Caco-2 (cell line): ENCODE measurements around the gene ZNF440. TPM values are rescaled to one million over a fixed set of nuclear protein-coding genes. Genes with fewer than 3 reads are reported as not detected.
A peak's percentile ranks its signal among the peaks of the same experiment; 100 is the strongest.
"Not testable (repeated sequence)": the region's sequence is repeated elsewhere in the genome, so short reads cannot be mapped to it uniquely, and the experiment has no call there.

ENCODE experiments used
- BruUV-seq: library from RNA; stranded (reverse); fragments of 400-500 nt; replicated peaks from 2 replicates; lab custom pipeline; 2021; lab: Mats Ljungman, UMichigan
- CTCF ChIA-PET: fragments of 300-600 bp; sonication (Branson Sonifier 250); formaldehyde crosslinking; loops from one replicate; lab custom pipeline; 2022; ENCODE audit warnings: antibody characterized with exemption; lab: Charles Lee
- POLR2A ChIA-PET: fragments of 300-600 bp; sonication (Branson Sonifier 250); formaldehyde crosslinking; loops from one replicate; lab custom pipeline; 2022; ENCODE audit warnings: antibody characterized with exemption; lab: Charles Lee
- DNase-seq, 2 experiments: peaks; one replicate each; pipeline versions ENCODE4 v3.0.0 to v3.0.0-alpha.2; 2020 to 2022
- H3K27me3 ChIP-seq: replicated peaks from 2 replicates; pipeline ENCODE4 v1.6.0; 2011; ENCODE audit warnings: low read length; ENCODE audit not compliant: control insufficient read depth, insufficient read depth
- H3K36me3 ChIP-seq: 2 replicates; pipeline ENCODE4 v1.5.1; 2011; ENCODE audit warnings: low read length; ENCODE audit not compliant: control insufficient read depth, insufficient read depth
- H3K4me1 ChIP-seq: fragments of 250-450 bp; sonication (Bioruptor Pico); 2 replicates; pipeline ENCODE4 v1.5.1; 2020; ENCODE audit warnings: mild to moderate bottlenecking
- H3K4me3 ChIP-seq: 2 replicates; pipeline ENCODE4 v1.5.1; 2011; ENCODE audit warnings: low read depth, mild to moderate bottlenecking, control low read depth, low read length
- H3K9me3 ChIP-seq: fragments of 250-450 bp; sonication (Bioruptor Pico); 2 replicates; pipeline ENCODE4 v1.5.1; 2020; ENCODE audit warnings: mild to moderate bottlenecking, moderate library complexity
- H3K27ac Mint-ChIP-seq: one replicate; pipeline ENCODE4 v1.8.0; 2022; ENCODE audit warnings: mixed read lengths; ENCODE audit not compliant: unreplicated experiment
- H3K27me3 Mint-ChIP-seq: one replicate; pipeline ENCODE4 v1.8.0; 2022; ENCODE audit warnings: mixed read lengths; ENCODE audit not compliant: insufficient read depth, unreplicated experiment
- H3K36me3 Mint-ChIP-seq: one replicate; pipeline ENCODE4 v1.8.0; 2022; ENCODE audit warnings: mild to moderate bottlenecking, mixed read lengths; ENCODE audit not compliant: insufficient read depth, unreplicated experiment
- H3K4me1 Mint-ChIP-seq: one replicate; pipeline ENCODE4 v1.8.0; 2022; ENCODE audit warnings: low read depth, mixed read lengths; ENCODE audit not compliant: unreplicated experiment
- H3K4me3 Mint-ChIP-seq: one replicate; pipeline ENCODE4 v1.8.0; 2022; ENCODE audit warnings: mild to moderate bottlenecking, moderate library complexity, mixed read lengths; ENCODE audit not compliant: unreplicated experiment
- H3K9me3 Mint-ChIP-seq: one replicate; pipeline ENCODE4 v1.8.0; 2022; ENCODE audit warnings: mixed read lengths; ENCODE audit not compliant: unreplicated experiment
- CTCF ChIP-seq, 2 experiments: fragments of 200-600 bp in 1 of 2; IDR thresholded peaks; 1 replicate in 1 of 2; 2 replicates in 1 of 2; pipeline versions ENCODE4 v1.5.1 to v1.8.0; 2011 to 2022; ENCODE audit warnings: antibody characterized with exemption in 1 of 2, control low read depth in 1 of 2, inconsistent platforms in 1 of 2, low read depth in 1 of 2, low read length in 1 of 2, mild to moderate bottlenecking in 1 of 2, moderate library complexity in 1 of 2; ENCODE audit not compliant: insufficient read depth in 1 of 2, severe bottlenecking in 1 of 2, unreplicated experiment in 1 of 2
- intact Hi-C: fragments of 100-400 bp; cut with micrococcal nuclease; formaldehyde crosslinking; loops from one replicate; pipeline ENCODE4 v1.10.0; 2022; ENCODE audit not compliant: unreplicated experiment
- total RNA-seq: library from RNA; stranded (reverse); gene quantifications from 2 replicates; pipeline ENCODE4 v1.2.3, GENCODE V29; 2022

Gene ZNF440
- total RNA-seq, 1 experiment from 2014 or later: 13.4 TPM

GRCh38 chr19:11848594-11849469, 34.8 kb downstream of the ZNF440 start, which contains the start of gene ZNF439:
ZNF439 (plus strand) TSS chr19:11848726; CDS start chr19:11848868, 142 bp downstream.
- Mint-ChIP-seq H3K4me3 (peak within 1 kb of the TSS; percentile 71), H3K27ac (no peak within 1 kb of the TSS), H3K4me1 (no peaks in the 10 kb centered on the region), H3K9me3 (no peaks in the 10 kb centered on the region), H3K36me3 (peaks cover 5% of the 10 kb centered on the region), H3K27me3 (no peaks in the 10 kb centered on the region)
- H3K27me3 ChIP-seq: no peaks in the 10 kb centered on the region
- ChIA-PET POLR2A (no interaction called here), CTCF (interaction anchor here (1.0 kb wide), 1 partner anchor 51 kb away, joined by 3 read pairs; no protein-coding TSS in a partner anchor)
- intact Hi-C loops: no loop called here
- TF ChIP-seq CTCF (IDR thresholded peaks at IDR 0.05; ENCODE audit: insufficient read depth in 1 of 2, low read depth in 1 of 2, low read length in 1 of 2, severe bottlenecking in 1 of 2, unreplicated experiment in 1 of 2): no peak
- H3K4me3 ChIP-seq: peak within 1 kb of the TSS; percentile 57
- BruUV-seq: TSS peak; percentile 67
- 0 out of 2 replicates have a peak, but pooled peaks cover 2% of the 10 kb centered on the region for H3K9me3 ChIP-seq
- no peaks in the 10 kb centered on the region for H3K4me1 ChIP-seq
- peak; percentile 83 to 86 for DNase-seq
- H3K36me3 ChIP-seq: no peaks in the 10 kb centered on the region

- H3K4me1 ChIP-seq, H3K9me3 Mint-ChIP-seq, DNase-seq, H3K27me3 ChIP-seq, intact Hi-C loops, H3K9me3 ChIP-seq, H3K36me3 Mint-ChIP-seq, H3K27me3 Mint-ChIP-seq, H3K4me1 Mint-ChIP-seq, CTCF ChIA-PET, BruUV-seq, H3K27ac Mint-ChIP-seq, H3K36me3 ChIP-seq, H3K4me3 ChIP-seq, H3K4me3 Mint-ChIP-seq, POLR2A ChIA-PET: not testable (repeated sequence)
Measured at GRCh38 chr19:11850289-11850688, 36.2 kb downstream of the ZNF440 start.

- DNase-seq: no peak
- CTCF ChIA-PET: no interaction called here
- BruUV-seq: no TSS peak
Measured at GRCh38 chr19:11853358-11853757, 39.3 kb downstream of the ZNF440 start.

More at GRCh38 chr19:11853358-11853757, 39.3 kb downstream of the ZNF440 start:
- intact Hi-C loops: no loop called here
- Mint-ChIP-seq H3K4me3 (no peak overlapping the region), H3K27ac (no peak overlapping the region), H3K36me3 (peaks cover 12% of the 10 kb centered on the region), H3K9me3 (peaks cover 19% of the 10 kb centered on the region), H3K4me1 (peaks cover 14% of the 10 kb centered on the region), H3K27me3 (no peaks in the 10 kb centered on the region)
- TF ChIP-seq CTCF (IDR thresholded peaks at IDR 0.05; ENCODE audit: insufficient read depth in 1 of 2, low read depth in 1 of 2, low read length in 1 of 2, severe bottlenecking in 1 of 2, unreplicated experiment in 1 of 2): no peak
- Histone ChIP-seq H3K9me3 (0 out of 2 replicates have a peak, but pooled peaks cover 2% of the 10 kb centered on the region), H3K4me3 (no peak overlapping the region), H3K36me3 (no peaks in the 10 kb centered on the region), H3K4me1 (no peaks in the 10 kb centered on the region), H3K27me3 (no peaks in the 10 kb centered on the region)
- POLR2A ChIA-PET: no interaction called here
